SK-N-SH treated with all-trans-retinoic acid at 6 μM for 48 hours (cell line): ENCODE results near the gene CTNNA3.

ENCODE experiments used
- ATAC-seq: fragments of 200-7000 bp; cut with Tn5 transposase; 3 replicates; pipeline ENCODE4 v1.9.1; 2020; ENCODE audit warnings: mild to moderate bottlenecking, moderate library complexity
- ARNTL ChIP-seq: fragments of 450-650 bp; formaldehyde crosslinking; IDR thresholded peaks from 2 replicates; pipeline ENCODE4 v1.5.0; 2020; ENCODE audit warnings: low read depth, mild to moderate bottlenecking, moderate library complexity, borderline replicate concordance
- BACH2 ChIP-seq: fragments of 250-450 bp; sonication (Bioruptor Pico); IDR thresholded peaks from 2 replicates; pipeline ENCODE4 v1.9.0; 2021; ENCODE audit warnings: mild to moderate bottlenecking, borderline replicate concordance
- CSDC2 ChIP-seq: fragments of 250-450 bp; sonication (Bioruptor Pico); IDR thresholded peaks from 2 replicates; pipeline ENCODE4 v1.5.0; 2020; ENCODE audit warnings: mild to moderate bottlenecking, moderate library complexity
- ESRRG ChIP-seq: fragments of 250-450 bp; sonication (Bioruptor Pico); IDR thresholded peaks from 2 replicates; pipeline ENCODE4 v1.6.1; 2021; ENCODE audit warnings: mild to moderate bottlenecking
- GLIS3 ChIP-seq: fragments of 250-450 bp; sonication (Bioruptor Pico); IDR thresholded peaks from 2 replicates; pipeline ENCODE4 v1.5.0; 2020; ENCODE audit warnings: mild to moderate bottlenecking, moderate library complexity
- ISL1 ChIP-seq: fragments of 250-450 bp; sonication (Bioruptor Pico); IDR thresholded peaks from 2 replicates; pipeline ENCODE4 v2.1.2; 2022; ENCODE audit warnings: mild to moderate bottlenecking, moderate library complexity
- OSR1 ChIP-seq: fragments of 250-450 bp; sonication (Bioruptor Pico); IDR thresholded peaks from 2 replicates; pipeline ENCODE4 v1.8.0; 2022; ENCODE audit warnings: moderate library complexity, mild to moderate bottlenecking, inconsistent platforms
- PPARA ChIP-seq: fragments of 250-450 bp; sonication (Bioruptor Pico); IDR thresholded peaks from 2 replicates; pipeline ENCODE4 v1.5.0; 2020; ENCODE audit warnings: mild to moderate bottlenecking, borderline replicate concordance
- RARB ChIP-seq: fragments of 250-450 bp; sonication (Bioruptor Pico); IDR thresholded peaks from 2 replicates; pipeline ENCODE4 v1.8.0; 2021; ENCODE audit warnings: mild to moderate bottlenecking, moderate library complexity
- SNAI2 ChIP-seq: fragments of 250-450 bp; sonication (Bioruptor Pico); IDR thresholded peaks from 2 replicates; pipeline ENCODE4 v1.5.0; 2020; ENCODE audit warnings: mild to moderate bottlenecking, moderate library complexity
- TCF4 ChIP-seq: fragments of 250-450 bp; sonication (Bioruptor Pico); IDR thresholded peaks from 2 replicates; pipeline ENCODE4 v1.8.0; 2021; ENCODE audit warnings: mild to moderate bottlenecking, moderate library complexity, borderline replicate concordance
- TOX ChIP-seq: fragments of 250-450 bp; sonication (Bioruptor Pico); IDR thresholded peaks from 2 replicates; pipeline ENCODE4 v1.8.0; 2021; ENCODE audit warnings: mild to moderate bottlenecking, moderate library complexity, borderline replicate concordance
- ZC3H10 ChIP-seq: fragments of 250-450 bp; sonication (Bioruptor Pico); IDR thresholded peaks from 2 replicates; pipeline ENCODE4 v1.5.1; 2021; ENCODE audit warnings: mild to moderate bottlenecking, moderate library complexity
- ZFP3 ChIP-seq: fragments of 250-450 bp; sonication (Bioruptor Pico); IDR thresholded peaks from 2 replicates; pipeline ENCODE4 v1.5.0; 2020; ENCODE audit warnings: mild to moderate bottlenecking, moderate library complexity
- ZFP30 ChIP-seq: fragments of 450-650 bp; formaldehyde crosslinking; IDR thresholded peaks from 2 replicates; pipeline ENCODE4 v1.5.0; 2022; ENCODE audit warnings: mild to moderate bottlenecking, moderate library complexity
- ZNF565 ChIP-seq: fragments of 450-650 bp; formaldehyde crosslinking; conservative IDR thresholded peaks from 2 replicates; pipeline ENCODE4 v1.5.0; 2020; ENCODE audit warnings: low read depth, mild to moderate bottlenecking, moderate library complexity
- ZNF70 ChIP-seq: fragments of 450-650 bp; formaldehyde crosslinking; IDR thresholded peaks from 2 replicates; pipeline ENCODE4 v1.5.0; 2020; ENCODE audit warnings: mild to moderate bottlenecking, moderate library complexity
- ZNF8 ChIP-seq: fragments of 450-650 bp; formaldehyde crosslinking; IDR thresholded peaks from 2 replicates; pipeline ENCODE4 v1.5.0; 2020; ENCODE audit warnings: mild to moderate bottlenecking, moderate library complexity
- TF ChIP-seq, protein P1 (sequence below): fragments of 250-450 bp; sonication (Bioruptor Pico); IDR thresholded peaks from 2 replicates; pipeline ENCODE4 v1.8.0; 2020; ENCODE audit warnings: mild to moderate bottlenecking, moderate library complexity, borderline replicate concordance
- TF ChIP-seq, protein P2 (sequence below): fragments of 250-450 bp; sonication (Bioruptor Pico); IDR thresholded peaks from 2 replicates; pipeline ENCODE4 v1.5.1; 2020; ENCODE audit warnings: low read depth, mild to moderate bottlenecking, moderate library complexity
- TF ChIP-seq, protein P3 (sequence below): fragments of 250-450 bp; sonication (Bioruptor Pico); IDR thresholded peaks from 2 replicates; pipeline ENCODE4 v1.8.0; 2021; ENCODE audit warnings: low read depth, mild to moderate bottlenecking, moderate library complexity, borderline replicate concordance
- TF ChIP-seq, protein P4 (sequence below): fragments of 250-450 bp; sonication (Bioruptor Pico); IDR thresholded peaks from 2 replicates; pipeline ENCODE4 v1.5.0; 2020; ENCODE audit warnings: mild to moderate bottlenecking, moderate library complexity
- TF ChIP-seq, protein P5 (sequence below): fragments of 250-450 bp; sonication (Bioruptor Pico); IDR thresholded peaks from 2 replicates; pipeline ENCODE4 v1.5.1; 2021; ENCODE audit warnings: mild to moderate bottlenecking, moderate library complexity

The CTNNA3 gene

DNA sequence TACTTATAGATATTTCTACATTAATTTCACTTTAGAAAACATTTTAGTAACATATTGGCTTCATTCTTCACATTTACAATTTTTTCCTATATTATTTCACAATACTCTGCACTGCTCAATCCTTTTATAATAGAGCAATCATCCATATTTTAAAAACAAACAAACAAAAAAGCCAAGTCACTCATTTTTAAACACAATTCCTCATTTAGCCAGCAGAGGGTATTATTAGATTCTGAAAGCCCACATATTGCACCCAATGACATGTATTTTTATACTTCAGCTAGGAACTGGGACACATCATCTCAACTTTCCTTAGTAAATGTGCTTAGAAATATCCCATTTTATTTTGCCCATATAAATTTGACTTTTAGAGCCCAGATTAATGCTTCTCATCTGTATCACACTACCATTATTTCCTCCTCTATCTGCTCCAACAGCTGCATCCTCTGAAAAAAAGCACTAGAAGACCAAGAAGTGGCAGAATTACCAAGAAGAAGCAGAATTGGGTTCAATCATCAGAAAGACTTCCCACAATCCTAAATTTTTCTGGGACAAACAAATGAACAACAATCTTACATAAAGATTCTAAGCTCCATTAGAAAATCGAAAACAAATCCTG is 29.5 kb downstream of the CTNNA3 start:
- no peak for TF ChIP-seq ARNTL
- TF ChIP-seq CSDC2: no peak
- TF ChIP-seq ZC3H10 (CRISPR knock-in tag): no peak
- TF ChIP-seq, protein P1, sequence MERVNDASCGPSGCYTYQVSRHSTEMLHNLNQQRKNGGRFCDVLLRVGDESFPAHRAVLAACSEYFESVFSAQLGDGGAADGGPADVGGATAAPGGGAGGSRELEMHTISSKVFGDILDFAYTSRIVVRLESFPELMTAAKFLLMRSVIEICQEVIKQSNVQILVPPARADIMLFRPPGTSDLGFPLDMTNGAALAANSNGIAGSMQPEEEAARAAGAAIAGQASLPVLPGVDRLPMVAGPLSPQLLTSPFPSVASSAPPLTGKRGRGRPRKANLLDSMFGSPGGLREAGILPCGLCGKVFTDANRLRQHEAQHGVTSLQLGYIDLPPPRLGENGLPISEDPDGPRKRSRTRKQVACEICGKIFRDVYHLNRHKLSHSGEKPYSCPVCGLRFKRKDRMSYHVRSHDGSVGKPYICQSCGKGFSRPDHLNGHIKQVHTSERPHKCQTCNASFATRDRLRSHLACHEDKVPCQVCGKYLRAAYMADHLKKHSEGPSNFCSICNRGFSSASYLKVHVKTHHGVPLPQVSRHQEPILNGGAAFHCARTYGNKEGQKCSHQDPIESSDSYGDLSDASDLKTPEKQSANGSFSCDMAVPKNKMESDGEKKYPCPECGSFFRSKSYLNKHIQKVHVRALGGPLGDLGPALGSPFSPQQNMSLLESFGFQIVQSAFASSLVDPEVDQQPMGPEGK (CRISPR knock-in tag): no peak
- TF ChIP-seq TCF4 (CRISPR knock-in tag): no peak
- no peak for TF ChIP-seq ZNF8
- TF ChIP-seq OSR1 (CRISPR knock-in tag): no peak
- no peak for TF ChIP-seq ZNF70
- TF ChIP-seq, protein P2, sequence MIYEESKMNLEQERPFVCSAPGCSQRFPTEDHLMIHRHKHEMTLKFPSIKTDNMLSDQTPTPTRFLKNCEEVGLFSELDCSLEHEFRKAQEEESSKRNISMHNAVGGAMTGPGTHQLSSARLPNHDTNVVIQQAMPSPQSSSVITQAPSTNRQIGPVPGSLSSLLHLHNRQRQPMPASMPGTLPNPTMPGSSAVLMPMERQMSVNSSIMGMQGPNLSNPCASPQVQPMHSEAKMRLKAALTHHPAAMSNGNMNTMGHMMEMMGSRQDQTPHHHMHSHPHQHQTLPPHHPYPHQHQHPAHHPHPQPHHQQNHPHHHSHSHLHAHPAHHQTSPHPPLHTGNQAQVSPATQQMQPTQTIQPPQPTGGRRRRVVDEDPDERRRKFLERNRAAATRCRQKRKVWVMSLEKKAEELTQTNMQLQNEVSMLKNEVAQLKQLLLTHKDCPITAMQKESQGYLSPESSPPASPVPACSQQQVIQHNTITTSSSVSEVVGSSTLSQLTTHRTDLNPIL (CRISPR knock-in tag): no peak
- no peak for TF ChIP-seq BACH2 (CRISPR knock-in tag)
- no peak for TF ChIP-seq ISL1 (CRISPR knock-in tag)
- TF ChIP-seq GLIS3: no peak
- TF ChIP-seq PPARA (CRISPR knock-in tag): no peak
- no peak for TF ChIP-seq ZFP3
- TF ChIP-seq SNAI2 (CRISPR knock-in tag): no peak
- TF ChIP-seq, protein P3, sequence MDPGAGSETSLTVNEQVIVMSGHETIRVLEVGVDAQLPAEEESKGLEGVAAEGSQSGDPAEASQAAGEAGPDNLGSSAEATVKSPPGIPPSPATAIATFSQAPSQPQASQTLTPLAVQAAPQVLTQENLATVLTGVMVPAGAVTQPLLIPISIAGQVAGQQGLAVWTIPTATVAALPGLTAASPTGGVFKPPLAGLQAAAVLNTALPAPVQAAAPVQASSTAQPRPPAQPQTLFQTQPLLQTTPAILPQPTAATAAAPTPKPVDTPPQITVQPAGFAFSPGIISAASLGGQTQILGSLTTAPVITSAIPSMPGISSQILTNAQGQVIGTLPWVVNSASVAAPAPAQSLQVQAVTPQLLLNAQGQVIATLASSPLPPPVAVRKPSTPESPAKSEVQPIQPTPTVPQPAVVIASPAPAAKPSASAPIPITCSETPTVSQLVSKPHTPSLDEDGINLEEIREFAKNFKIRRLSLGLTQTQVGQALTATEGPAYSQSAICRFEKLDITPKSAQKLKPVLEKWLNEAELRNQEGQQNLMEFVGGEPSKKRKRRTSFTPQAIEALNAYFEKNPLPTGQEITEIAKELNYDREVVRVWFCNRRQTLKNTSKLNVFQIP (CRISPR knock-in tag): no peak
- TF ChIP-seq, protein P4, sequence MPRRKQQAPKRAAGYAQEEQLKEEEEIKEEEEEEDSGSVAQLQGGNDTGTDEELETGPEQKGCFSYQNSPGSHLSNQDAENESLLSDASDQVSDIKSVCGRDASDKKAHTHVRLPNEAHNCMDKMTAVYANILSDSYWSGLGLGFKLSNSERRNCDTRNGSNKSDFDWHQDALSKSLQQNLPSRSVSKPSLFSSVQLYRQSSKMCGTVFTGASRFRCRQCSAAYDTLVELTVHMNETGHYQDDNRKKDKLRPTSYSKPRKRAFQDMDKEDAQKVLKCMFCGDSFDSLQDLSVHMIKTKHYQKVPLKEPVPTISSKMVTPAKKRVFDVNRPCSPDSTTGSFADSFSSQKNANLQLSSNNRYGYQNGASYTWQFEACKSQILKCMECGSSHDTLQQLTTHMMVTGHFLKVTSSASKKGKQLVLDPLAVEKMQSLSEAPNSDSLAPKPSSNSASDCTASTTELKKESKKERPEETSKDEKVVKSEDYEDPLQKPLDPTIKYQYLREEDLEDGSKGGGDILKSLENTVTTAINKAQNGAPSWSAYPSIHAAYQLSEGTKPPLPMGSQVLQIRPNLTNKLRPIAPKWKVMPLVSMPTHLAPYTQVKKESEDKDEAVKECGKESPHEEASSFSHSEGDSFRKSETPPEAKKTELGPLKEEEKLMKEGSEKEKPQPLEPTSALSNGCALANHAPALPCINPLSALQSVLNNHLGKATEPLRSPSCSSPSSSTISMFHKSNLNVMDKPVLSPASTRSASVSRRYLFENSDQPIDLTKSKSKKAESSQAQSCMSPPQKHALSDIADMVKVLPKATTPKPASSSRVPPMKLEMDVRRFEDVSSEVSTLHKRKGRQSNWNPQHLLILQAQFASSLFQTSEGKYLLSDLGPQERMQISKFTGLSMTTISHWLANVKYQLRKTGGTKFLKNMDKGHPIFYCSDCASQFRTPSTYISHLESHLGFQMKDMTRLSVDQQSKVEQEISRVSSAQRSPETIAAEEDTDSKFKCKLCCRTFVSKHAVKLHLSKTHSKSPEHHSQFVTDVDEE (CRISPR knock-in tag): no peak
- TF ChIP-seq ESRRG (CRISPR knock-in tag): no peak
- TF ChIP-seq ZFP30 (CRISPR knock-in tag): no peak
- TF ChIP-seq, all 23 proteins: peak for 0
- ATAC-seq: peak; percentile 50; the same call in 1 of the 3 replicates

DNA sequence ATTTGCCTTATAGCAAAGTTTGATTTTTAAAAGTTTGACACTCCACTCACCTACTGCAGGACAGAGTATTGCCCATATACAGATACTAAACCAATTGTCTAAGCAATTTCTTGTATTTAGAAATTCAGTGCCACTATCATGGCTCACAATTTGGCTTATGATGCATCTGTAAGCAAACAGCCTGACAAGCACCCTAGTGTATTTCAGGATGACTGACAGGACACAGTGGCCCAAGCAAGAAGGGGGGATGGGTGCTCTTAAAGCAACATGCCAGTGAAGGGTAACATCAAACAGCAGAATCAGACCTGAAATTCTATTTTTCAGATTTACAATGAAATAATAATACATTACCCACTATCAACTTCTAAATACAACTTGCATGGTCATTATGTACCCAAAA is 30.5 kb downstream of the CTNNA3 start:
- TF ChIP-seq, protein P1 (CRISPR knock-in tag): no peak
- TF ChIP-seq GLIS3 (no peak), OSR1 (CRISPR knock-in tag) (no peak), RARB (CRISPR knock-in tag) (no peak)
- TF ChIP-seq, all 23 proteins: peak for 0
- ATAC-seq: no peak

DNA sequence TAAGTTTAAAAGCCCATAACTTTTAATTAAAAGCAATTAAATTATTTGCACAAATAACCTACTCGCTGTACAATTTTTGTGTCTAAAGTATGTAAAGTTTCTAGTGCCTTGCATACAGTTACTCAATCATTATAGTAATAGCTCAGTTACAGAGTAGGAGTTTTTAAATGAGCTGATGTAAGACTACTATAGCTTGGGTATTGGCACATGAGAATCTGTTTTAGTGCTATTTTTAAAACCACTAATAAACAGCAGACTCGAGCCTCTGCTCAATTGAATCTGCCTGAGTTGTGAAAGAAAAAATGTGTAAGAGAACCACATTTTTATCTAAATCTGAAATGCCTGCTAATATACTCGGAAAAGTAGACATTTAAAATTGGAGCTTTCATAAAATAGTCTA is 31.1 kb downstream of the CTNNA3 start:
- ATAC-seq: no peak
- TF ChIP-seq RARB (CRISPR knock-in tag): no peak
- TF ChIP-seq PPARA (CRISPR knock-in tag): no peak
- TF ChIP-seq TOX (CRISPR knock-in tag): no peak
- TF ChIP-seq, protein P5, sequence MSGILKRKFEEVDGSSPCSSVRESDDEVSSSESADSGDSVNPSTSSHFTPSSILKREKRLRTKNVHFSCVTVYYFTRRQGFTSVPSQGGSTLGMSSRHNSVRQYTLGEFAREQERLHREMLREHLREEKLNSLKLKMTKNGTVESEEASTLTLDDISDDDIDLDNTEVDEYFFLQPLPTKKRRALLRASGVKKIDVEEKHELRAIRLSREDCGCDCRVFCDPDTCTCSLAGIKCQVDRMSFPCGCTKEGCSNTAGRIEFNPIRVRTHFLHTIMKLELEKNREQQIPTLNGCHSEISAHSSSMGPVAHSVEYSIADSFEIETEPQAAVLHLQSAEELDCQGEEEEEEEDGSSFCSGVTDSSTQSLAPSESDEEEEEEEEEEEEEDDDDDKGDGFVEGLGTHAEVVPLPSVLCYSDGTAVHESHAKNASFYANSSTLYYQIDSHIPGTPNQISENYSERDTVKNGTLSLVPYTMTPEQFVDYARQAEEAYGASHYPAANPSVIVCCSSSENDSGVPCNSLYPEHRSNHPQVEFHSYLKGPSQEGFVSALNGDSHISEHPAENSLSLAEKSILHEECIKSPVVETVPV (CRISPR knock-in tag): no peak
- TF ChIP-seq ARNTL: no peak
- TF ChIP-seq ZNF565 (CRISPR knock-in tag): no peak
- no peak for TF ChIP-seq CSDC2
- TF ChIP-seq, protein P3 (CRISPR knock-in tag): no peak
- TF ChIP-seq, protein P1 (CRISPR knock-in tag): no peak
- no peak for TF ChIP-seq ZFP3
- TF ChIP-seq BACH2 (CRISPR knock-in tag): no peak
